HG02970 (cell line): ENCODE results near the gene ATP2C2.
"Not testable (repeated sequence)": the region's sequence is repeated elsewhere in the genome, so short reads cannot be mapped to it uniquely, and the experiment has no call there.

ENCODE experiments used
- ATAC-seq: cut with Tn5 transposase; IDR thresholded peaks from one replicate; pipeline ENCODE4 v1.9.1; 2021; ENCODE audit warnings: mild to moderate bottlenecking, moderate library complexity, moderate number of reproducible peaks; ENCODE audit not compliant: unreplicated experiment, low FRiP score

The ATP2C2 gene

DNA sequence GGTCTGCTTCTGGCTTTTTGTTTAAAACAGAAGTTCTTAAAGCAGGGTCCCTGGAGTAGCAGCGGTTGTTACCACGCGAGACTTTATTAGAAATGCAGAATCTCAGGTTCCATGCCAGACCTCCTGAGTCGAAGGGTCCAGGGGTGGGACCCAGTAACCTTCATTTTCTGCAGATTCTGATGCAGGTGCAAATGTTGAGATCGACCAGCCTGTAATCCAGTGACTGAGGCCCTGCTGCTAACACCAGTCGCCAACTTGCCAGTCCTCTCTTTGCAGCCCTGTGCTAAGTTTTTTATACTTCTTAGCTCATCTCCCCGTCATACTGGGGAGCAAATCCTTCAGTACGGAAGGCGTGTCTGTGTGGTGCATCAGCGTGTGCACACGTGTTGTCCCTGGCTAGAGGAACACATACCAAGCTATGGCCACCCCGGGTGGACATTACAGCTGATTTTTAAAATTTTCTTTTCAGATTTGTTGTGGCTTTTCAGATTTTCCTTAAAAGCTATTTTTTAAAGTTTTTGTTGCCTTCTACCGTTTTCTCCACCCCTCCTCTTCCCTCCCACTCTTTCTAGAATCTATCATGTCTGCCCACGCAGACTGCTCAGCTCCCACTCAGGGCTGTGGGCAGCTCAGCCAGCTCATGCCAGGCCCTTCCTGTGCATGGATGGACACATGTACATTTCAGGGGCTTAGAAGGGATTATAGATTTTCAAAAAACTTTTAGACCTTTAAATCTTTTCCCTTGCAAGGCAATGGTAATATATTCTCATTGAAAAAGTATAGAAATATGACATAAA lies 78.5 kb downstream of the ATP2C2 start:
- ATAC-seq: no peak

DNA sequence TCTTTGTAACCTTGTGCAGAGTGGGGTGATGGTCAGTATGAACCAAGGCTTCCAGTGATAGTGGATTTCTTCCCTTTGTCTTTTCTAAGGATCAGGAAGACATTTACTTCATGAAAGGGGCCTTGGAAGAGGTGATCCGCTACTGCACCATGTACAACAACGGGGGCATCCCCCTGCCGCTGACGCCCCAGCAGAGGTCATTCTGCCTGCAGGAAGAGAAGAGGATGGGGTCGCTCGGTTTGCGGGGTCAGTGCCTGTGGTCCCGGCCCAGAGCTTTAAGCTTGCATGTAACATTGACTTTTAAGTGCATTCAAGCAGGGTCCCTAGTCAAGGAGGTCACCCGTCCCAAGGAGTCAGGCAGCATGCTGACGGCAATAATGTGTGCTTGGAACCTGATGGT lies 80.1 kb downstream of the ATP2C2 start:
- ATAC-seq: no peak

DNA sequence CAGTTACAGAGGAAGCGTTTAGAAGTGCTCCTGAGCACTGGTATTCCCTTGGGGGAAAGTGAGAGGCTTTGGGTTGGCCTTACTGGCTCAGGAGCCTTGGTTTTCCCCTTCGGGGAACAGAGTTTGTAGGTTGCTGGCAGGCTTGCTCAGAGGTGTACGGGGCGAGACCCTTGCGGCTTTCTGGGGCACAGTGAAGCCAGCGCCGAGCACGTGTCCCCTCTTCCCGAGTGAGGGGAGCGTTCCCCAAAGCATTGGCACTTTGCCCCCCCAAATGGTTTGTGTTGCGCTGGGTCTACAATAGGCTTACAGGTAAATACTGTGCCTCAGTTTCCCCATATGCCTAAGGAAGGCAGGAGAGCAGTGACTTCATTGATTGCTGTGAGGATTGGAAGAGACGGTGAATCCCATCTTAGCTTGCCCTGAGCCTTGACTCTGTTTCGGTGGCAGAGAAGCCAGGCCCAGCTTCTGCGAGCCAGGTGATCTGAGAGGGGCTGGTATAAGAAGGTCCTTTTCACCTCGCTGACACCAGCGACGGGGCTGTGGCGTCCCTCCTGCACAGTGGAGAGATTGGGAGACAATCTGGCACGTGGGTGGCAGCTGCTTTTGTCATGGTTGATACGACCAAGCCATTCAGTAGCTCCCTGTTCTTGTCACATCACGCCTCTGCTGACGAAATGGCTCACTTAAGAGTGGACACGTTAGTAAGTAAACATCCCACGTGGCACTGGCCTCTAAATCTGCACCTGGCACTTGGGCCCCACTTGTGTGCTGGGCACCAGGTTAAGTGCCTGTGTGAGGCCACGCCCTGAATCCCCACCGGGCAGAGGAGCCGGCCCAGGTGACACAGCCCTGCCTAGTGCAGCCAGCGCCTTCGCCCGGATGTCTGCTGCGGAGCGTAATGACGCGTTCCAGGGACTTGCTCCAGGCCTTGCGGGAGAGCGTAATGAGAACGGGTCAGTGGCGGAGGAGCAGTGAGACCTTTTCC lies 81.1 kb downstream of the ATP2C2 start:
- no peak for ATAC-seq

DNA sequence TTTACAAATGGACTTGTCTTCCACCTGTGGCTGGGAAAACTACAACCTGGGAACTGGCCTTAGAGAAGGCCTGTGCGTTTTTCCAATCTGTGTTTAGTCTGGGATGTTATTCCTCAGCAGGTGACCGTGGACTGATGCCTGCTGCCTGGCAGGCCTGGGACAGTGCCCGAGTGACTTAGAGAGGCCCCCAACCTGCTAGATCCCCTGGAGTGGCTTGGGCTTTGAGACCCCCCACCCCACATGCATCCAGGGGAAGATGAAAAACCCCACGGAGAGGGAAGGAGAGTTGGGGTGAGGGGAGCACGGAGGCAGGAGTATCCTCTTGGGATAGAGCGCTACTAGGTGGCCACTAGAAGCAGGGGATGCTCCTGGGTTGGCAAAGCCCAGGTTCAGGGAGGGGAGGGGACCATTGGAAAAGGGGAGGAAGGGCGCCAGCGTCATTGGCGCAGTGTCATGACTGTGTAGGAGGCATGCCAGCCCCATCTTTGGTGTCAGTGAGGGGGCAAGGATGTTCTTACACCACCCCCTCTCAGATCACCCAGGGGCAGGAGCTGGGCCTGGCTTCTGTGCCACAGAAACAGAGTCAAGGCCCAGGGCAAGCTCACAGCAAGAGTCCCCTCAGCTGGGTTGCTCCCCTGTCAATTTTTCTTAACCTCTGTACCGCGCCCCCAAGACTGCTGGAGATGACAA lies 82.0 kb downstream of the ATP2C2 start:
- ATAC-seq: no peak

DNA sequence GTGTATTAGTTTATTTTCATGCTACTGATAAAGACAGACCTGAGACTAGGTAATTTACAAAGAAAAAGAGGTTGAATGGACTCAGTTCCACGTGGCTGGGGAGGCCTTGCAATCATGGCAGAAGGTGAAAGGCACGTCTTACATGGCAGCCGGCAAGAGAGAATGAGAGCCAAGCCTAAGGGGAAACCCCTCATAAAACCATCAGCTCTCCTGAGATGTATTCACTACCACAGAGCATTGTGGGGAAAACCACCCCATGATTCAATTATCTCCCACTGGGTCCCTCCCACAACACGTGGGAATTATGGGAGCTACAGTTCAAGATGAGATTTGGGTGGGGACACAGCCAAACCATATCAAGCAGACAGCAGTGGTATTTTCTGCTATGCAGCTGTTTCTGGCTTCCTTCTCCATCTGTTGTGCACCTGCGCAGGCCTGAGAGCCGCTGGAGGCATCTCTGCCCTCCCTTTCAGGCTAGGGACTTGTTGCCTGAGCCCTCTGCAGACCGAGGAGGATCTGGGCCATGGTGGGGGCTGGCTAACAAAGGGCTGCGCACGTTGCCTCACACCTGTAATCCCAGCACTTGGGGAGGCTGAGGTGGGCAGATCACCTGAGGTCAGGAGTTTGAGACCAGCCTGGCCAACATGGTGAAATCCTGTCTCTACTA lies 82.8 kb downstream of the ATP2C2 start:
- ATAC-seq: not testable (repeated sequence)

DNA sequence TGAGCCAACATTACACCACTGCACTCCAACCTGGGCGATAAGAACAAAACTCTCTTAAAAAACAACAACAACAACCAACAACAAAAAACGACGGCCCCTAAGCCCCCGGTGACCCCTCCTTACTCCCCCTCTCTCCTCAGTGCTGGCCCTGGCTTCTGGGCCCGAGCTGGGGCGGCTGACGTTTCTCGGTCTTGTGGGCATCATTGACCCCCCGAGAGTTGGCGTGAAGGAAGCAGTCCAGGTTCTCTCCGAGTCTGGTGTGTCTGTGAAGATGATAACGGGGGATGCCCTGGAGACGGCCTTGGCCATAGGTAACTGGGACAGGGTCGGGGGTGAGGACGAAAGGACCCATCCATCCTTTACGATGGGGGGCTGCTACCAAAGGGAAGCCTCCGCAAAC lies 83.4 kb downstream of the ATP2C2 start:
- ATAC-seq: no peak

DNA sequence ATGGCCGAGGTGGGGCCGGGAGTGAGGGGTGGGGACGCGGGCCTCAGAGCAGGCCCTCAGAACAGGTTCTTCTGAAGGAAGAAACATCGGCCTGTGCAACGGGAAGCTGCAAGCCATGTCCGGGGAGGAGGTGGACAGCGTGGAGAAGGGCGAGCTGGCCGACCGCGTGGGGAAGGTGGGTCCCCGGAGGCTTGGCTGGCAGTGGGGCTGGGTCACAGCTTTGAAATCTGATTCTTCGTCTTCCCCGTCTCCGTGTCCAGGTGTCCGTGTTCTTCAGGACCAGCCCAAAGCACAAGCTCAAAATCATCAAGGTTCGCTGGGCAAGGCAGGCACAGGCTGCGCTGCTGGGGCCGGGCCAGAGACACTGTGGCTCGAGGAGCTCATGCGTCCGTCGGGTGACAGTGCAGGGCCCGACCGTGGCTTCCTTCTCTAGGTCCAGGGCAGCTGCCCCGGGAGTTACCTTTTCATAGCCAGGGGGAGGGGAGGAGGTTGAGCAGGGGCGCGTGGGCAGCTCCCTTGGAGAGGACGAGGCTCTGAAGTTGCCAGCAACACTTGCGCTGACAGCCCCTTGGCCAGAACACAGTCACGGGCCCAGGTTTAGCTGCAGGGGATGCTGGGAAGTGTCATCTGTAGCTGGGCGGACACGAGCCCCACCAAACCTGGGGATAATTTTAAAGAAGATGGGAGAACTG lies 84.9 kb downstream of the ATP2C2 start:
- no peak for ATAC-seq

DNA sequence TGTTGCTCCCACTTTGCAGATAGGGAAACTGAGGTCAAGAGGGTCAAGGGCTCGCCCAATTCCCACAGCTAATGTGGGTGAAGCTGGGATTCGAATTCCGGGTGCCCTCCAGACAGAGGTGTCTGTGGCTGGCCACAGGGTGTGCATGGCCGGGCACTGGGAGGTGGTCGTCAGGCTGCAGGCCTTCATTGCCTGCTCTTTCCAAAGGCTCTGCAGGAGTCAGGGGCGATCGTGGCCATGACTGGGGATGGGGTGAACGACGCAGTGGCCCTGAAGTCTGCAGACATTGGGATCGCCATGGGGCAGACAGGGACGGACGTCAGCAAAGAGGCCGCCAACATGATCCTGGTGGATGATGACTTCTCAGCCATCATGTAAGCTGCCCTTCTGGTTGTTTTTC lies 86.3 kb downstream of the ATP2C2 start:
- no peak for ATAC-seq

DNA sequence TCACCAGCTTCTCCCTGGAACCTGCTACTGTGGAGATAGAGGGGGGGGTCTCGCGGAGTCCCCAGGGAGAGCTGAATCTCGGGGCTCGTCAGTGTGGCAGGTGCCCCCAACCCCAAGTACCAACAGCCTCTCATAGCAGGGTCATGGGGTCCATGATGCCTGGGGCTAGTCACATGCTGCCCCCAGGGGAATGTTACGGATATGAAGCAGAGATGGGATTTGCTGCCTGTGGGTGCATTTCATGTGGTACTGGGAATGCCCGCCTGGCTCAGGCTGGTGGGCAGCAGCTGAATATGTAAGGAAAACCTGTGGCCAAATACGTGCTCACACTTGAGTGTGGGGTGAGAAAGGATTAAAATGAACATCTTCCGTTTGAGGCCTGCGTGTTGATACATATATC lies 86.7 kb downstream of the ATP2C2 start:
- ATAC-seq: no peak

DNA sequence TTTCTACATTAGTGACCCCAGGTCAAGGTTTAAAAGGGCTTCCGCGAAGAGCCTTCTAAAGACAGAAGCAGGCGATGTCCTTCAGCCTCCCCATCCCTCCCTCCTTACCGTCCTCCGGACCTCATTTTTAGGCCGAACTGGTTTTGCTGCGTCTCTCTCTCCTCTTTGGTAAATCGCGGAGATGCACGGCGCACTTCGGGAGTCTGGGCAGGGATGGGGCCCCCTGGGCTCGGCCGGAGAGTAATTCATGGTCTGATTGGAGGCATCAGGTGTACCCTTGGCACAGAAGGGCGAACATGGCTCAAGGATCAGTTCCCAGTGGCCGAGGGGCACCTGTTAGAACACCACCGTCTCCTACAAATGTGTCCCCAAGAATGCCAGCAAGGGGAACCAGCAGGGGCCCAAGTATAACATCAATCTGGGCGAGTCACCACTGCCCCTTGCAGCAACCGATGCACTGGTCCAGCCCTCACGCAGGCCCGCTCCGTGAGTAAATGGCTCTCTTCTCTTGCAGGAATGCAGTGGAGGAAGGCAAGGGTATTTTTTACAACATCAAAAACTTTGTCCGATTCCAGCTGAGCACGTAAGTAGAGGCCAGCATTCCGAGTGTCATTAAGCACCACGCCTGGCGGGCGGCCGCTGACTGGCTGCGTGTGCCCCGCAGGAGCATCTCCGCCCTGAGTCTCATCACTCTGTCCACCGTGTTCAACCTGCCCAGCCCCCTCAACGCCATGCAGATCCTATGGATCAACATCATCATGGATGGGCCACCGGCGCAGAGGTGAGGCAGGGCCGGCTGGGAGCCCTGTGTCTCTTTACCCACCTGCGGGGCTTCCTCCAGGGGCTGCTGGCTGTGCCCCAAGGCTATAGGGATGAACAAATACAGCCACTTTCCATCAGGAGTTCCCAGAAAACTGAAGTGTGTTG lies 90.5 kb downstream of the ATP2C2 start:
- no peak for ATAC-seq

DNA sequence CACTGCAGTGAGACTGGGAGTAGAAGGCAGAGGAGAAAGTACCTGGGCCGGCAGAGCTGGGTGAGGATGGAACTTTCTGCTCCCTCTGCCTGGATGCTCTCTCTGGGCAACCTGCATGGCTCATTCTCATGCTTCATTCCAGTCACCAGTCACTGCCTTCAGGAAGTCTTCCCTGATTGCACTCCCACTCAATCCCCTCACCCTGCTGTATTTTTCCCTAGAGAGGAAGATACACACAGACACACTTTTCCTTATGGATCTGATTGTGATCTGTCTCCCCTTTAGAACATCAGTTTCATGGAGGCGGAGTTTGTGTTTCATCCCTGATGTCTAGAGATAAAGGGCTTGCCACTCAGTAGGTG lies 91.2 kb downstream of the ATP2C2 start:
- ATAC-seq: no peak

DNA sequence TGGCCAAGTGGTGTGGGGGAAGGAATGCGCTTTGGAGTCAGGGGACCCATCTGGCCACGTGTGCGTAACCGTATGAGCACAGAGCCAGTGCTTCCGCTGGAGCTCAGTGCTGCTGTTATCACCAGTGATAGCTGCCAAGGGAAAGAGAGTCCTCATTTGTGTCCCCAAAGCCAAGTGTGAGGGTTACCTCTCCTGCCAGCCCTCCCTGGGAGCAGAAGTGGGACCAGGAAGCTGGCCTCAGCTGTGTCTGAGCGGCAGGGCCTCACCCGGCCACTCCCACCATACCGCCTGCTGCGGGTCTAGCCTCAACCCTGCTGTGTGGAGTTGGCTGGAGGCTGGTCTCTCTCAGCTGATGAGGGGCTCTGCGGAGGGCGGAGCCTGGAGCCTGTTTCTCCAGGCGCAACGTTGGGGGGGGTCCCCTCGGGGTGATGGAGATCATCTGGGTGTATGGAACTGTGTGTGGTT lies 91.6 kb downstream of the ATP2C2 start:
- ATAC-seq: no peak

DNA sequence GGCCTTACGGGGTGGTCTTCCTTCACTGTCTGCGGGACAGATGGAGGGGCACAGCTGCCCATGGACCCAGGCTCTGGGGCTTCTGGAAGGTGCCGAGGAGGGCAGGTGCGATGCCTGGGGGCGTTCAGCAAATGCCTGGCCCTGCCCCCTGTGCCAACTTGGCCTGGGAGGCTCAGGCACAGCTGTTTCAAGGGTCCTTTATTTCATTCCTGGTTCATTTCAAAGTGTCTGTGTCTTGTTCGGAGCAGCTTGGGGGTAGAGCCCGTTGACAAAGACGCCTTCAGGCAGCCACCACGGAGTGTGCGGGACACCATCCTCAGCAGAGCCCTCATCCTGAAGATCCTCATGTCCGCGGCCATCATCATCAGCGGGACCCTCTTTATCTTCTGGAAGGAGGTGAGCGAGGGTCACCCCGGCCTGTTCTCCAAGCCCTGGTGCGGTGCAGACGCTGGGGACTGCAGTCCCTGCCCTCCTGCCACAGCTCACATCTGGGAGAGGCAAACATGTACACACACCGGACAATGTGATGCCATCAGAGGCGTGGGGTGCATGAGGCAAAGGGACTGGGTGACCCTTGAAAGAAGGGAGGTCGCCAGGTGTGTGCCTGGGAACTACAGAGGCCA lies 92.2 kb downstream of the ATP2C2 start:
- ATAC-seq: no peak

DNA sequence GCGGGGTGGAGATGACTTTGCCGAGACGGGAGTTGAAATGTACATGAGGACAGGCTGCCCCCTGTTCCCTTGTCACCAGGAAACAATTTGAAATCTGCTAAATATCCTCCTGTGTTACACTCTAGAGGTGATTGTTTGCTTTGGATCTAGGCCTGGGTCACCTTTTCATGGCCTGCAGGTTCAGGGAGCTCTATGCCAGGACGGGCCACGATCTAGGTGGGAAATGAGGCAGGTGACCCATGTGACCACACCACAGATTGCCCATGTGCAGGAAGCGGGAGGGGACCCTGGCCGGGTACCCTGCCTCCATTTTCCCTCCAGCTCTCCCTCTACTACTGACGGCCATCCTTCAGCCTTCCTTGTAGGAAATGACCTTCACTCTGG lies 92.7 kb downstream of the ATP2C2 start:
- no peak for ATAC-seq

DNA sequence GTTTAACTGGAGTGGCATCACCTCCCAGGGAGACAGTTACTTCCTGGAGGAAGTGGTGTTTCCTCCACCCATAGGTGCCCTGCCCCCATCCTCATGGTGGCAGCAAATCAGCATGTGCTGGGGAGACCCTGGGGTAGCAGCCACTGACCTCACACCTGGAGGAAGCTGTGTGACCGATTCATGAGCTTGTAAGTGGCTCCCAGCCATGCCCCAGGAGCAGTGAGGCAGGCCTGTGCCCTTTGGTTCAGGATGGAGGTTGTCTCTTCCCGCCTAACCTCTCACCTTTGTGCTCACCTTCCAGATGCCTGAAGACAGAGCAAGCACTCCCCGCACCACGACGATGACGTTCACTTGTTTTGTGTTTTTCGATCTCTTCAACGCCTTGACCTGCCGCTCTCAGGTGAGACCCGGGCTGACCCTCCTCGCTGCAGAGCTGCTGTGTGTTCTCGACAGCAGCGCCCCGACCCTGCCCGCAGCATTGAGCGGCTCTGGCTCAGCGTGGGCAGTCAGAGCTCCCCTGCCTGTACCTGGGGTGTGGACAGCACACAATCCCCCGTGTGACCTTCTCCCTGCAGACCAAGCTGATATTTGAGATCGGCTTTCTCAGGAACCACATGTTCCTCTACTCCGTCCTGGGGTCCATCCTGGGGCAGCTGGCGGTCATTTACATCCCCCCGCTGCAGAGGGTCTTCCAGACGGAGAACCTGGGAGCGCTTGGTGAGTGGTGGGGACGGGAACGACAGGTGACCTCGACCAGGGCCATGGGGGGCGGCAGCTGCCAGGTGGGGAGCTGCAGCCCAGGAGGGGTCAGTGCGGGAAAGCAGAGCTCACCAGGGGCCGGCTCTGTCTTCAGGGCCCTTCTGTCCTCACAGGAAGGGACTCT lies 93.3 kb downstream of the ATP2C2 start:
- ATAC-seq: no peak

DNA sequence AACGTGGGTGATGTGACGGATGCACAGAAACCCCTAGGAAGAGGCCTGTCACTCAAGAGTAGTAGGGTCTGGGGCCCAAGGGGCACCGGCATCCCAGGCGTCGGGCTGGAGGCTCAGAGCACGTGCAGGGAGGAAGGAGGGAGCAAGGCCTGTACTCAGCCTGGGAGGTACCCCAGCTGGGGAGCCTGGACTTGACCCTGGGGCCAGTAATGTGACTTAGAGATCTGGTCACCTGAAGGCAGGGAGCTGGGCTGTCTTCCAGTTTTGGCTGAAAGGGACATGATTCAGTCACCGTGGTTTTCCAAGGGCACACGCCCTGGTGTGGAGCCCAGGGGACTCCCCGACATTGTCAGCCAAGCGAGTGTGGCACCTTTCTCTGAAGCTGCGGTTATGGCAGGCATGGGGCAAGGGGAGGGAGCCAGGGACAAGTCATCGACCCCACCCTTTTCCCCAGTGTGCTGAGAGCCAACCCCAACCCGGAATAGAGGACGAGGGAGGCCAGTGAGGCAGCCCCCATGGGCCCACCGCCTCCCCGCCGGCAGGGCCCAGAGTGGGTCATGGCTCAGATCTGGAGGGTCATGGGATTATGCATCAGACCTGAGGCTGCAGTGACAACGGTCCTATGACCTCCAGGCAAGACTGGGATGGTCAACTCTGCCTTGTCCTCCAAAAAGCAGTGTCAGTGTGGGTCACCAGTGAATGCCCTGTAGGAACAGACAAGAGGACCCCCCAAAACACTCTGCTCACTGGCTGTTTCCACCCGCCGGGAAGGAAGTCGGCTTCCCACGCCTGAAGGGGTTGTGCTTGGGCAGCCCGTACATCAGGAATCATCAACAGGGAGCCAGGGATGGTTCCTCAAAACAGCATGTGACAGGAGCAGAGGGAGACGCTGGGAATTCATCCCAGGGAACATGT lies 94.2 kb downstream of the ATP2C2 start:
- no peak for ATAC-seq
